ENCODE results near the gene CFAP58.

DNA sequence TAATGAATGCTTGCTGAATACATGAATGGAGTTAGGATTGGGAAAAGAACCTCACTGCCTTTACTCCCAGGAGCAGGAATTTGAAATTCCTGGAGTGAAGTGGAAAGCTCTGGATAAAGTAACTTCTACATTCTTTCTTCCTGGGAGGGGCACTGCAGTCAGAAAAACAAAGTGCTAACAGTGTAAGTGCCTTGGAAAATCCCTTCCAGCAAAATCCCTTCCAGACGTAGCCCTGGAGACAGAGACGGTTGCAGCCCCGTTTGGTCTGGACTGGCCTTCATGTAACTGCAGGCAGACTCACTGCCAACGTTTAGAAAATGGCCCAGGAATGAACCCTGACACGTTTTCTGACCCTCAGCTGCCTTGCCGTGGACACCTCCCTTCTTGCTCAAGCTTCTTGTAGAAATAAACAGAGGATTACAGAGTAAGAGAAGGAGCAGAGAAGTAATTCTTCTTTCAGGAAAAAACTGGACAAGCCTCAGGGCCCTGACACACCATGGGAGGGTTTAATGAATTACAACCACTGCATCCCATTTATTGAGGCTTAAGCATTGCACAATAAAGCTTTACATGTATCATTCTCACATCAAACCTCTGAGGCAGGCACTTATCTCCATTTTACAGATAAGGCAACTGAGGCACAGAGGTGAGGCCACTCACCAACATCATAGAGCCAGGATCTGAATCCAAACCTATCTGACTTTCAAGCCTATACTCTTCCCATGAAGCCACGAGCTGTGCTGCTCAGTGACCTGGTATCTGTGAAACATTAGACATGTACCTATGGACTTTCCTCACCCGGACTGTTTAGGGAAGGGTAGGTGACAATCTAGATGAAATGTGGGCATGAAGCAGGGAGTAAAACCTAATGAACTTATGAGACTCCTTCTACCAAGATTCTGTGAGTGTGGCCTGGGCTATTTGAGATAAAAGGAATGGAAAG is 23.2 kb upstream of the CFAP58 start:
- TF ChIP-seq, protein P1, sequence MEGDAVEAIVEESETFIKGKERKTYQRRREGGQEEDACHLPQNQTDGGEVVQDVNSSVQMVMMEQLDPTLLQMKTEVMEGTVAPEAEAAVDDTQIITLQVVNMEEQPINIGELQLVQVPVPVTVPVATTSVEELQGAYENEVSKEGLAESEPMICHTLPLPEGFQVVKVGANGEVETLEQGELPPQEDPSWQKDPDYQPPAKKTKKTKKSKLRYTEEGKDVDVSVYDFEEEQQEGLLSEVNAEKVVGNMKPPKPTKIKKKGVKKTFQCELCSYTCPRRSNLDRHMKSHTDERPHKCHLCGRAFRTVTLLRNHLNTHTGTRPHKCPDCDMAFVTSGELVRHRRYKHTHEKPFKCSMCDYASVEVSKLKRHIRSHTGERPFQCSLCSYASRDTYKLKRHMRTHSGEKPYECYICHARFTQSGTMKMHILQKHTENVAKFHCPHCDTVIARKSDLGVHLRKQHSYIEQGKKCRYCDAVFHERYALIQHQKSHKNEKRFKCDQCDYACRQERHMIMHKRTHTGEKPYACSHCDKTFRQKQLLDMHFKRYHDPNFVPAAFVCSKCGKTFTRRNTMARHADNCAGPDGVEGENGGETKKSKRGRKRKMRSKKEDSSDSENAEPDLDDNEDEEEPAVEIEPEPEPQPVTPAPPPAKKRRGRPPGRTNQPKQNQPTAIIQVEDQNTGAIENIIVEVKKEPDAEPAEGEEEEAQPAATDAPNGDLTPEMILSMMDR (IDR thresholded peaks at IDR 0.05) = no peak
- no peak for TF ChIP-seq POLR2A (IDR thresholded peaks at IDR 0.05)
